ENCODE results near the gene MTHFS.

GRCh38 chr15:79884204-79884596 is 12.6 kb downstream of the MTHFS start:
- TF ChIP-seq CTCF (optimal IDR thresholded peaks at IDR 0.05 in 1 of 3, IDR thresholded peaks at IDR 0.05 in 1 of 3, conservative IDR thresholded peaks at IDR 0.05 in 1 of 3; ENCODE audit: extremely low read depth in 1 of 3, insufficient read depth in 2 of 3, low read length in 3 of 3) (no peak), EZH2 (IDR thresholded peaks at IDR 0.05; ENCODE audit: low read length) (no peak)
